ENCODE data around the gene SCN5A.

GRCh38 chr3:38561746-38562466 is 87.6 kb downstream of the SCN5A start:
- TF ChIP-seq USF2 (IDR thresholded peaks at IDR 0.05; ENCODE audit: low read length): no peak
- no peak for TF ChIP-seq CTCF (IDR thresholded peaks at IDR 0.05; ENCODE audit: control extremely low read depth in 1 of 3, insufficient read depth in 1 of 3, low read depth in 1 of 3, low read length in 3 of 3)
